Muscle layer of colon (tissue), 2 donors: ENCODE measurements around the gene PSMF1.

ENCODE experiments used
- H3K27ac ChIP-seq: one replicate; pipeline ENCODE4 v1.7.0; 2013; ENCODE audit warnings: low read depth, mild to moderate bottlenecking, low read length, moderate library complexity
- H3K27me3 ChIP-seq, 2 donors: one replicate each; pipeline ENCODE4 v1.7.0; 2013; ENCODE audit warnings: low read length in 2 of 2, mild to moderate bottlenecking in 2 of 2; ENCODE audit not compliant: insufficient read depth in 2 of 2, control insufficient read depth in 1 of 2
- H3K36me3 ChIP-seq: one replicate; pipeline ENCODE4 v1.7.0; 2013; ENCODE audit warnings: mild to moderate bottlenecking, low read length; ENCODE audit not compliant: insufficient read depth
- H3K4me1 ChIP-seq: one replicate; pipeline ENCODE4 v1.7.0; 2013; ENCODE audit warnings: mild to moderate bottlenecking, low read length; ENCODE audit not compliant: insufficient read depth
- H3K4me3 ChIP-seq, 2 donors: one replicate each; pipeline ENCODE4 v1.7.0; 2013; ENCODE audit warnings: low read length in 2 of 2, low read depth in 1 of 2, mild to moderate bottlenecking in 1 of 2, moderate library complexity in 1 of 2
- H3K9ac ChIP-seq: one replicate; pipeline ENCODE4 v1.7.0; 2013; ENCODE audit warnings: low read length
- H3K9me3 ChIP-seq: one replicate; pipeline ENCODE4 v1.7.0; 2013; ENCODE audit warnings: mild to moderate bottlenecking, low read length
- donor health status: abdominal sarcoma.
- donor health status: Adenocarcinoma of cecum.

Gene PSMF1

GRCh38 chr20:1196634-1197033 lies 78.2 kb downstream of the PSMF1 start:
- Histone ChIP-seq H3K4me1 (no peaks in the 10 kb centered on the region), H3K4me3 (no peak overlapping the region), H3K9ac (no peak overlapping the region), H3K27ac (no peak overlapping the region), H3K27me3 (no peaks in the 10 kb centered on the region), H3K9me3 (no peaks in the 10 kb centered on the region), H3K36me3 (no peaks in the 10 kb centered on the region)

GRCh38 chr20:1197801-1198200 lies 79.4 kb downstream of the PSMF1 start:
- no peak overlapping the region for H3K27ac ChIP-seq
- no peaks in the 10 kb centered on the region for H3K4me1 ChIP-seq
- H3K36me3 ChIP-seq: no peaks in the 10 kb centered on the region
- no peaks in the 10 kb centered on the region for H3K27me3 ChIP-seq
- H3K9me3 ChIP-seq: no peaks in the 10 kb centered on the region
- H3K4me3 ChIP-seq: no peak overlapping the region
- H3K9ac ChIP-seq: no peak overlapping the region

- Histone ChIP-seq H3K9me3 (no peaks in the 10 kb centered on the region), H3K27me3 (no peaks in the 10 kb centered on the region), H3K4me3 (no peak overlapping the region), H3K27ac (no peak overlapping the region), H3K36me3 (no peaks in the 10 kb centered on the region), H3K9ac (no peak overlapping the region), H3K4me1 (no peaks in the 10 kb centered on the region)
Observed at GRCh38 chr20:1198751-1199150, 80.3 kb downstream of the PSMF1 start.

GRCh38 chr20:1199212-1199873 lies 80.9 kb downstream of the PSMF1 start:
- no peaks in the 10 kb centered on the region for H3K27me3 ChIP-seq
- H3K4me3 ChIP-seq: no peak overlapping the region
- no peaks in the 10 kb centered on the region for H3K9me3 ChIP-seq
- no peaks in the 10 kb centered on the region for H3K4me1 ChIP-seq
- no peak overlapping the region for H3K27ac ChIP-seq
- no peak overlapping the region for H3K9ac ChIP-seq
- H3K36me3 ChIP-seq: no peaks in the 10 kb centered on the region

- no peaks in the 10 kb centered on the region for H3K36me3 ChIP-seq
- H3K27ac ChIP-seq: no peak overlapping the region
Observed at GRCh38 chr20:1199964-1200363, 81.6 kb downstream of the PSMF1 start.

GRCh38 chr20:1202762-1203504 lies 84.5 kb downstream of the PSMF1 start, which contains the start of gene C20orf202:
Gene C20orf202, plus strand, starts transcription at chr20:1203454. Its CDS starts 132 bp downstream, at chr20:1203586.
- no peak within 1 kb of the TSS for H3K27ac ChIP-seq

More at GRCh38 chr20:1199964-1200363, 81.6 kb downstream of the PSMF1 start:
- Histone ChIP-seq H3K9me3 (no peaks in the 10 kb centered on the region), H3K4me3 (no peak overlapping the region), H3K27me3 (no peaks in the 10 kb centered on the region), H3K9ac (no peak overlapping the region), H3K4me1 (no peaks in the 10 kb centered on the region)

GRCh38 chr20:1203630-1204029 lies 85.2 kb downstream of the PSMF1 start:
- H3K36me3 ChIP-seq: no peaks in the 10 kb centered on the region
- H3K27me3 ChIP-seq: no peaks in the 10 kb centered on the region
- H3K4me3 ChIP-seq: no peak overlapping the region
- no peak overlapping the region for H3K27ac ChIP-seq
- H3K9ac ChIP-seq: no peak overlapping the region
- H3K9me3 ChIP-seq: no peaks in the 10 kb centered on the region
- H3K4me1 ChIP-seq: no peaks in the 10 kb centered on the region

More at GRCh38 chr20:1202762-1203504, 84.5 kb downstream of the PSMF1 start, which contains the start of gene C20orf202:
- Histone ChIP-seq H3K9me3 (no peaks in the 10 kb centered on the region), H3K36me3 (no peaks in the 10 kb centered on the region), H3K4me1 (no peaks in the 10 kb centered on the region), H3K9ac (no peak within 1 kb of the TSS), H3K4me3 (no peak within 1 kb of the TSS), H3K27me3 (no peaks in the 10 kb centered on the region)

GRCh38 chr20:1204113-1204512 lies 85.7 kb downstream of the PSMF1 start:
- no peaks in the 10 kb centered on the region for H3K27me3 ChIP-seq
- no peak overlapping the region for H3K4me3 ChIP-seq
- H3K27ac ChIP-seq: no peak overlapping the region
- no peaks in the 10 kb centered on the region for H3K36me3 ChIP-seq
- no peak overlapping the region for H3K9ac ChIP-seq
- no peaks in the 10 kb centered on the region for H3K9me3 ChIP-seq
- H3K4me1 ChIP-seq: no peaks in the 10 kb centered on the region

GRCh38 chr20:1204576-1204975 lies 86.2 kb downstream of the PSMF1 start:
- no peaks in the 10 kb centered on the region for H3K36me3 ChIP-seq
- no peak overlapping the region for H3K27ac ChIP-seq
- H3K4me1 ChIP-seq: no peaks in the 10 kb centered on the region
- H3K9ac ChIP-seq: no peak overlapping the region
- H3K27me3 ChIP-seq: no peaks in the 10 kb centered on the region
- no peak overlapping the region for H3K4me3 ChIP-seq
- no peaks in the 10 kb centered on the region for H3K9me3 ChIP-seq

GRCh38 chr20:1205802-1206201 lies 87.4 kb downstream of the PSMF1 start:
- Histone ChIP-seq H3K27me3 (no peaks in the 10 kb centered on the region), H3K9me3 (no peaks in the 10 kb centered on the region), H3K27ac (no peak overlapping the region), H3K4me3 (no peak overlapping the region), H3K9ac (no peak overlapping the region), H3K4me1 (no peaks in the 10 kb centered on the region), H3K36me3 (no peaks in the 10 kb centered on the region)

GRCh38 chr20:1206366-1207148 lies 88.2 kb downstream of the PSMF1 start:
- H3K27ac ChIP-seq: no peak overlapping the region

More at GRCh38 chr20:1206366-1207148, 88.2 kb downstream of the PSMF1 start:
- H3K36me3 ChIP-seq: no peaks in the 10 kb centered on the region
- H3K4me3 ChIP-seq: no peak overlapping the region
- no peaks in the 10 kb centered on the region for H3K4me1 ChIP-seq
- no peak overlapping the region for H3K9ac ChIP-seq
- H3K27me3 ChIP-seq: no peaks in the 10 kb centered on the region
- no peaks in the 10 kb centered on the region for H3K9me3 ChIP-seq
